ENCODE data around the gene ICAM3. TPM values are rescaled to one million over a fixed set of nuclear protein-coding genes. Genes with fewer than 3 reads are reported as not detected.

ICAM3 gene
- total RNA-seq, 2 donors from 2014 or later = 27.2 to 31.8 TPM

GRCh38 chr19:10316229-10317044, 23.0 kb downstream of the ICAM3 start:
- intact Hi-C loops (cut with DNase I) = no loop called here
- peaks cover 7% of the 10 kb centered on the region for H3K4me1 ChIP-seq
- H3K27ac ChIP-seq = no peak overlapping the region
- H3K9ac ChIP-seq (ENCODE audit: low read depth in 2 of 2, low read length in 2 of 2) = peak overlapping the region in 1 of 2 donors; percentile 77
- peak overlapping the region; percentile 66 for H3K4me3 ChIP-seq
- H3K36me3 ChIP-seq = peaks cover 4% of the 10 kb centered on the region
- DNase-seq = peak; percentile 42
- no peaks in the 10 kb centered on the region for H3K27me3 ChIP-seq
- H3K9me3 ChIP-seq = no peaks in the 10 kb centered on the region
- TF ChIP-seq, protein P1, sequence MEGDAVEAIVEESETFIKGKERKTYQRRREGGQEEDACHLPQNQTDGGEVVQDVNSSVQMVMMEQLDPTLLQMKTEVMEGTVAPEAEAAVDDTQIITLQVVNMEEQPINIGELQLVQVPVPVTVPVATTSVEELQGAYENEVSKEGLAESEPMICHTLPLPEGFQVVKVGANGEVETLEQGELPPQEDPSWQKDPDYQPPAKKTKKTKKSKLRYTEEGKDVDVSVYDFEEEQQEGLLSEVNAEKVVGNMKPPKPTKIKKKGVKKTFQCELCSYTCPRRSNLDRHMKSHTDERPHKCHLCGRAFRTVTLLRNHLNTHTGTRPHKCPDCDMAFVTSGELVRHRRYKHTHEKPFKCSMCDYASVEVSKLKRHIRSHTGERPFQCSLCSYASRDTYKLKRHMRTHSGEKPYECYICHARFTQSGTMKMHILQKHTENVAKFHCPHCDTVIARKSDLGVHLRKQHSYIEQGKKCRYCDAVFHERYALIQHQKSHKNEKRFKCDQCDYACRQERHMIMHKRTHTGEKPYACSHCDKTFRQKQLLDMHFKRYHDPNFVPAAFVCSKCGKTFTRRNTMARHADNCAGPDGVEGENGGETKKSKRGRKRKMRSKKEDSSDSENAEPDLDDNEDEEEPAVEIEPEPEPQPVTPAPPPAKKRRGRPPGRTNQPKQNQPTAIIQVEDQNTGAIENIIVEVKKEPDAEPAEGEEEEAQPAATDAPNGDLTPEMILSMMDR (IDR thresholded peaks at IDR 0.05) = no peak

- Histone ChIP-seq H3K27ac (no peak within 1 kb of the TSS), H3K27me3 (no peaks in the 10 kb centered on the region), H3K4me3 (peak within 1 kb of the TSS; percentile 66), H3K9ac (ENCODE audit: low read depth in 2 of 2, low read length in 2 of 2) (peak within 1 kb of the TSS; percentile 20 to 77), H3K36me3 (peaks cover 4% of the 10 kb centered on the region), H3K9me3 (no peaks in the 10 kb centered on the region), H3K4me1 (no peaks in the 10 kb centered on the region)
- TF ChIP-seq, protein P1 (IDR thresholded peaks at IDR 0.05) = no peak
- intact Hi-C loops (cut with DNase I) = no loop called here
- DNase-seq = peak; percentile 95
Observed at GRCh38 chr19:10315335-10316214, 23.8 kb downstream of the ICAM3 start, which contains the start of gene FDX2. Gene FDX2, minus strand, starts transcription at chr19:10316015. Its CDS starts 19 bp downstream, at chr19:10315996.

- intact Hi-C loops (cut with DNase I) = no loop called here
- H3K27me3 ChIP-seq = no peaks in the 10 kb centered on the region
- DNase-seq = no peak
Observed at GRCh38 chr19:10309423-10309822, 30.0 kb downstream of the ICAM3 start, which contains the start of gene ZGLP1. Gene ZGLP1, minus strand, starts transcription at chr19:10309815.

DNA sequence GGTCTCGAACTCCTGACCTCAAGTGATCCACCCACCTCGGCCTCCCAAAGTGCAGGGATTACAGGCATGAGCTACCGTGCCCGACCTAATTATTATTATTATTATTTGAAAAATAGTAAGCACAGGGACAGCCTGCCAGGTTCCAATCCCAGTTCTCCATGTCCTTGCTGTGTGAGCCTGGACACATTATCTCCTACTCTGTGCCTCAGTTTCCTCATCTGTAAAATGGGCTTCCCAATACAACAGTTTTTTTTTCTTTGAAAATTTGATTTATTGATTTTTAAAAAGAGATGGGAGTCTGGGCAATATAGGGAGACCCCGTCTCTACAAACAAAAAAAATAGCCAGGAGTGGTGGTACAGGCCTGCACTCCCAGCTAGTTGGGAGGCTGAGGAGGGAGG, 33.1 kb downstream of the ICAM3 start:
- no peak overlapping the region for H3K4me3 ChIP-seq
- TF ChIP-seq, protein P1 (IDR thresholded peaks at IDR 0.05) = no peak
- no peak overlapping the region for H3K27ac ChIP-seq
- intact Hi-C loops (cut with DNase I) = no loop called here
- H3K36me3 ChIP-seq = no peaks in the 10 kb centered on the region
- H3K9me3 ChIP-seq = no peaks in the 10 kb centered on the region
- H3K4me1 ChIP-seq = no peaks in the 10 kb centered on the region
- H3K9ac ChIP-seq (ENCODE audit: low read depth in 2 of 2, low read length in 2 of 2) = no peak overlapping the region
- DNase-seq = no peak
- H3K27me3 ChIP-seq = no peaks in the 10 kb centered on the region

More at GRCh38 chr19:10309423-10309822, 30.0 kb downstream of the ICAM3 start, which contains the start of gene ZGLP1:
- Histone ChIP-seq H3K4me1 (no peaks in the 10 kb centered on the region), H3K9me3 (no peaks in the 10 kb centered on the region), H3K9ac (ENCODE audit: low read depth in 2 of 2, low read length in 2 of 2) (no peak within 1 kb of the TSS), H3K27ac (no peak within 1 kb of the TSS), H3K4me3 (no peak within 1 kb of the TSS), H3K36me3 (no peaks in the 10 kb centered on the region)
- TF ChIP-seq, protein P1 (IDR thresholded peaks at IDR 0.05) = no peak

GRCh38 chr19:10305139-10305806, 34.2 kb downstream of the ICAM3 start:
- no peaks in the 10 kb centered on the region for H3K36me3 ChIP-seq
- TF ChIP-seq, protein P1 (IDR thresholded peaks at IDR 0.05) = no peak
- intact Hi-C loops (cut with DNase I) = no loop called here
- DNase-seq = no peak
- H3K27ac ChIP-seq = no peak overlapping the region
- H3K27me3 ChIP-seq = no peaks in the 10 kb centered on the region
- no peaks in the 10 kb centered on the region for H3K4me1 ChIP-seq
- H3K9ac ChIP-seq (ENCODE audit: low read depth in 2 of 2, low read length in 2 of 2) = no peak overlapping the region
- no peak overlapping the region for H3K4me3 ChIP-seq
- H3K9me3 ChIP-seq = no peaks in the 10 kb centered on the region

Data from colonic mucosa (tissue), 4 donors.